Suprapubic skin (tissue), 4 donors: Measurements from ENCODE around the gene UHRF1. TPM values are rescaled to one million over a fixed set of nuclear protein-coding genes. Genes with fewer than 3 reads are reported as not detected.

Source experiments
- DNase-seq, 2 donors: peaks; one replicate each; pipeline ENCODE4 v3.0.0-alpha.2; 2019; ENCODE audit warnings: low spot score in 2 of 2
- H3K27ac ChIP-seq: fragments of 200-600 bp; sonication (generic); one replicate; pipeline ENCODE4 v1.5.1; 2019
- H3K27me3 ChIP-seq: fragments of 200-600 bp; sonication (generic); one replicate; pipeline ENCODE4 v1.5.1; 2019
- H3K36me3 ChIP-seq: fragments of 200-600 bp; sonication (generic); one replicate; pipeline ENCODE4 v1.5.1; 2019
- H3K4me1 ChIP-seq: fragments of 200-600 bp; sonication (generic); one replicate; pipeline ENCODE4 v1.5.1; 2019
- H3K4me3 ChIP-seq: fragments of 200-600 bp; sonication (generic); one replicate; pipeline ENCODE4 v1.5.1; 2019; ENCODE audit warnings: mild to moderate bottlenecking
- H3K9me3 ChIP-seq: fragments of 200-600 bp; sonication (generic); one replicate; pipeline ENCODE4 v1.5.1; 2019
- EP300 ChIP-seq: sonication (generic); formaldehyde crosslinking; IDR thresholded peaks from one replicate; pipeline ENCODE4 v1.6.1; 2017; ENCODE audit warnings: antibody characterized with exemption
- POLR2A ChIP-seq, 2 donors: fragments of 450-650 bp; IDR thresholded peaks; one replicate each; pipeline ENCODE4 v1.6.1; 2017; ENCODE audit warnings: antibody characterized with exemption in 2 of 2, mild to moderate bottlenecking in 2 of 2, moderate library complexity in 2 of 2
- POLR2AphosphoS5 ChIP-seq, 3 donors: sonication (generic); formaldehyde crosslinking; IDR thresholded peaks; one replicate each; pipeline ENCODE4 v1.6.1; 2017; ENCODE audit warnings: antibody characterized with exemption in 3 of 3
- WGBS: methylation state at CpG from one replicate; pipeline ENCODE4 v1.1.5; 2018; 5-methylcytosine and 5-hydroxymethylcytosine counted together
- total RNA-seq, 4 donors: library from RNA; depleted of rRNA; stranded (reverse); fragments of >200 nt; gene quantifications; one replicate each; pipeline ENCODE4 v1.1.0, GENCODE V29; 2016
- TF ChIP-seq, protein P1 (sequence below), 2 donors: fragments of 200-600 bp in 1 of 2; fragments of 450-650 bp in 1 of 2; sonication (generic) in 1 of 2; IDR thresholded peaks; one replicate each; pipeline ENCODE4 v1.5.1; 2016 to 2019; ENCODE audit warnings: antibody characterized with exemption in 2 of 2, mild to moderate bottlenecking in 1 of 2, moderate library complexity in 1 of 2

The UHRF1 gene
- total RNA-seq, 4 donors from 2014 or later: 0.40 to 3.7 (median 2.8) TPM

DNA sequence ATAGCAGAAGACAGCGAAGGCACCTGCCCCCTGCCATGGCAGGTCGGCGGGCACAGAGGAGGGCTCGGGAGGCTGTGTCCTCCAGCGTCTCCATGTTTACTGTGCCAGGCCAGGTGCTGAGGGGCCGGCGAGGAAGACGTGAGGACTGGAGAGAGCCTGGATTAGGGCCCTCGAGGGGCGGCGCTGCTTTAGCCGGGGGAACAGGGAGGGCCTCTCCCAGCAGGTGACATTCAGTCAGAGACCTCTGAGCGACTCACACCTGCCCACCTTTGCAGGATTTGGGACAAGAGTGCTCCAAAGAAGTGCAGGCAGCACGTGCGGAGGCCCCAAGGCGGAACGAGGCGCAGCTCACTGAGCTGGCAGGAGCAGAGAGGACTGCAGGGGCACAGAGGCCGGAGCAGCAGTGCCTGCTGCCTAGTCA is 77.2 kb downstream of the UHRF1 start:
- WGBS: 86% methylated on average over 17 of the region's 19 CpGs
- no peak for DNase-seq
- Histone ChIP-seq H3K4me3 (no peak overlapping the region), H3K4me1 (peaks cover 48% of the 10 kb centered on the region), H3K27me3 (no peaks in the 10 kb centered on the region), H3K36me3 (no peaks in the 10 kb centered on the region), H3K9me3 (no peaks in the 10 kb centered on the region), H3K27ac (no peak overlapping the region)
- TF ChIP-seq EP300 (no peak), POLR2A (IDR thresholded peaks at IDR 0.05) (no peak), POLR2AphosphoS5 (IDR thresholded peaks at IDR 0.05) (no peak)
- TF ChIP-seq, protein P1, sequence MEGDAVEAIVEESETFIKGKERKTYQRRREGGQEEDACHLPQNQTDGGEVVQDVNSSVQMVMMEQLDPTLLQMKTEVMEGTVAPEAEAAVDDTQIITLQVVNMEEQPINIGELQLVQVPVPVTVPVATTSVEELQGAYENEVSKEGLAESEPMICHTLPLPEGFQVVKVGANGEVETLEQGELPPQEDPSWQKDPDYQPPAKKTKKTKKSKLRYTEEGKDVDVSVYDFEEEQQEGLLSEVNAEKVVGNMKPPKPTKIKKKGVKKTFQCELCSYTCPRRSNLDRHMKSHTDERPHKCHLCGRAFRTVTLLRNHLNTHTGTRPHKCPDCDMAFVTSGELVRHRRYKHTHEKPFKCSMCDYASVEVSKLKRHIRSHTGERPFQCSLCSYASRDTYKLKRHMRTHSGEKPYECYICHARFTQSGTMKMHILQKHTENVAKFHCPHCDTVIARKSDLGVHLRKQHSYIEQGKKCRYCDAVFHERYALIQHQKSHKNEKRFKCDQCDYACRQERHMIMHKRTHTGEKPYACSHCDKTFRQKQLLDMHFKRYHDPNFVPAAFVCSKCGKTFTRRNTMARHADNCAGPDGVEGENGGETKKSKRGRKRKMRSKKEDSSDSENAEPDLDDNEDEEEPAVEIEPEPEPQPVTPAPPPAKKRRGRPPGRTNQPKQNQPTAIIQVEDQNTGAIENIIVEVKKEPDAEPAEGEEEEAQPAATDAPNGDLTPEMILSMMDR (IDR thresholded peaks at IDR 0.05): no peak

DNA sequence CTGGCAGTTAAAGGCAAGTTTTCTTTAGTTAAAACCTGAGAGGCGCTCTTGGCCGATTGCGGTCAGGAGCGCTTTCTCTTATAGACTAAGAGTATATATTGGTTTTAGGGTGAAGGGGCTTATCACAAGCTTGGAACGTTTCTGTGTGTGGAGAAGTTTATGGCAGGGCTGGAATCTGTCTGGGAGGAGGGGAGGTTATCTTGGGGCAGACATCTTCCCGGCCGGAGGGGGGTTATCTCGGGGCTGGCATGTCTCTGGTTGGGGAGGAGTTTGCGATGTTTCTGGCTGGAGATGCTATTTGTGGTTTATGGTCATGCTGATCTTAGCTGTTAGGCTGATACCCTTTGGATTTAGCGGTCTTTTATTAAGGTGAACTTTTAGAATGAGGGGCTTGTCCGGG is 78.0 kb downstream of the UHRF1 start:
- H3K27ac ChIP-seq: no peak overlapping the region
- H3K4me3 ChIP-seq: no peak overlapping the region
- H3K9me3 ChIP-seq: no peaks in the 10 kb centered on the region
- no peak for DNase-seq
- TF ChIP-seq, protein P1 (IDR thresholded peaks at IDR 0.05): no peak
- no peak for TF ChIP-seq POLR2A (IDR thresholded peaks at IDR 0.05)
- TF ChIP-seq EP300: no peak
- no peak for TF ChIP-seq POLR2AphosphoS5 (IDR thresholded peaks at IDR 0.05)
- H3K36me3 ChIP-seq: no peaks in the 10 kb centered on the region
- WGBS: 62% methylated on average over 11 of the region's 11 CpGs
- H3K4me1 ChIP-seq: peaks cover 48% of the 10 kb centered on the region
- H3K27me3 ChIP-seq: no peaks in the 10 kb centered on the region

DNA sequence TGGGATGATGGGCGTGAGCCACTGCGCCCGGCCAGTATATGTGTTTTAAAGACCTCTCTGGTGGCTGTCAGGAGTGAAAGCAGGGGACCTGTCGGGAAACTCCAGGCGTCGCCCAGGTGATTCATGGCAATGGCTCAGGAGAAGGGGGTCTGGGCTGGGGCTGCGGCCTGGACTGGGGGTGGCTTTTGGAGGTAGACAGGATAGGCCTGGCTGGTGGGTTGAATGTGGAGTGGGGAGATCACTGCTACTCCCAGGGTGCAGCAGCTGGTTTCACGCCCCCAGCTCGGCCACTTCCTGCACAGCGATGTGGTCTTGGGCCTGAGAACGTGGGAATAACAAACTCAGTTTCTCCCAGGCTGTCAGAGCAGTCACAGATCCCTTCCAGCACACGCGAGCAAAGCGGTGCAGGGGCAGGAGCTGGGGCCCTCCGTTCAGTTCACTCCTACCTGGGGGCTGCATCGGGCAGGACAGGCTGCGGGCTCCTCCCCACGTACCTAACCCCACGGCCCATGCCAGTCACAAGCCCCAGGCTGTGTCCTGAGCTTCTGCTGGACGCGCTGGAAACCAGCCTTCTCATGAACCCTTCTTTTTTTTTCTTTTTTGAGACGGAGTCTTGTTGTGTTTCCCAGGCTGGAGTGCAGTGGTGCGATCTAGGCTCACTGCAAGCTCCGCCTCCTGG is 78.5 kb downstream of the UHRF1 start:
- Histone ChIP-seq H3K4me3 (no peak overlapping the region), H3K27ac (no peak overlapping the region), H3K27me3 (no peaks in the 10 kb centered on the region), H3K9me3 (no peaks in the 10 kb centered on the region), H3K36me3 (no peaks in the 10 kb centered on the region), H3K4me1 (peaks cover 48% of the 10 kb centered on the region)
- no peak for DNase-seq
- TF ChIP-seq POLR2A (IDR thresholded peaks at IDR 0.05): no peak
- TF ChIP-seq POLR2AphosphoS5 (IDR thresholded peaks at IDR 0.05): no peak
- TF ChIP-seq, protein P1 (IDR thresholded peaks at IDR 0.05): no peak
- TF ChIP-seq EP300: no peak
- 75% methylated on average over 21 of the region's 24 CpGs for WGBS

DNA sequence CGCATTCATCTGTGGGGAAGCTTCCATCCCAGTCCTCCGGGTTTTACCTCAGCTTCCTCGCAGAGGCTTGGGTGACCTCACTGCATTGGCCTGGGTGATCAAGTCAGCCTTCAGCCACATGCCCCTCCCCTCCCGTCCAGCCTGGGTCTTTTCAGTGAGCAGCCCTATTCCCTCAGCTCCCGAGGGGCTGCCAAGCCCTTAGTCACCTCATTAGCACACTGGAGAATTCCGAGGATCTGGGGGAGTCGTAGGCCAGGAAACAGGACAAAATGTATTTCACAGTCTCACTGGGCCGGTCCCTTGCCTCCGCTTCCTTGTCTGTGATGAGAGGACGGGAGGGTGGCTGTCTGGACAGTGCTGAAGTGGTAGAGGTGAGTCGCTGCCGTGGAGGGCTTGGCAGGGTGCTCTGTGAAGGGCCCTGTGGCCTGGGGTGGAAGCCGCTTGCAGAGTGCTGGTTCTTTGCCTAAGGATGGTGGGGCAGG is 79.5 kb downstream of the UHRF1 start:
- Histone ChIP-seq H3K27me3 (no peaks in the 10 kb centered on the region), H3K4me1 (peaks cover 47% of the 10 kb centered on the region), H3K9me3 (no peaks in the 10 kb centered on the region), H3K27ac (peak overlapping the region; percentile 56), H3K36me3 (no peaks in the 10 kb centered on the region), H3K4me3 (no peak overlapping the region)
- no peak for TF ChIP-seq POLR2AphosphoS5 (IDR thresholded peaks at IDR 0.05)
- TF ChIP-seq, protein P1 (IDR thresholded peaks at IDR 0.05): no peak
- TF ChIP-seq EP300: no peak
- TF ChIP-seq POLR2A (IDR thresholded peaks at IDR 0.05): no peak
- 53% methylated on average over 13 of the region's 13 CpGs for WGBS
- DNase-seq: peak in 1 of 2 donors; percentile 84

DNA sequence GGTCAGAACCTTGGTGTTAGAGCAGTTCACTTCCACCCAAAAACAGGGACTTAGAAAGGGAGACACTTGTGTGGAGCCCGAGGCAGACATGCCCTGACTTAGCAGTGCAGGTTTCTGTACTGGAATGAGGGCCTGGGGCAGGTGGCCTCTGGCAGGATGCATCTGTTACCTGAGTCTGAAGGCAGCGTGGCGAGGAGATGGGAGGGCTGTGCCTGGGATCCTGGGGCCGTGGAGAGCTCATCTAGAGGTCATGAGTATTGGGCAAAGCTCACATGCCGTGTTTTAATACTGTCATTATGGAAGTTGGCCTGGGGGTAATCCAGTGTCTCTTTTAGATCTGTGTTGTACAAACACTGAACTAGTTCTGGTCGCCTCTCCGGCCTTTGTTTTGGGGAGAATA is 81.0 kb downstream of the UHRF1 start:
- no peak for DNase-seq
- TF ChIP-seq POLR2AphosphoS5 (IDR thresholded peaks at IDR 0.05) (no peak), POLR2A (IDR thresholded peaks at IDR 0.05) (no peak), EP300 (no peak)
- TF ChIP-seq, protein P1 (IDR thresholded peaks at IDR 0.05): no peak
- Histone ChIP-seq H3K9me3 (no peaks in the 10 kb centered on the region), H3K4me1 (peaks cover 37% of the 10 kb centered on the region), H3K27me3 (no peaks in the 10 kb centered on the region), H3K36me3 (no peaks in the 10 kb centered on the region), H3K4me3 (no peak overlapping the region), H3K27ac (no peak overlapping the region)
- 62% methylated on average over 7 of the region's 7 CpGs for WGBS
